ENCODE measurements around the gene FREY1. TPM values are rescaled to one million over a fixed set of nuclear protein-coding genes. Genes with fewer than 3 reads are reported as not detected.

Gene FREY1
- total and polyA plus RNA-seq, 2 of the 13 experiments (the other 11 are each of a cell fraction or from before 2014, with no cell fraction given), result 0.44 to 0.73 TPM

DNA sequence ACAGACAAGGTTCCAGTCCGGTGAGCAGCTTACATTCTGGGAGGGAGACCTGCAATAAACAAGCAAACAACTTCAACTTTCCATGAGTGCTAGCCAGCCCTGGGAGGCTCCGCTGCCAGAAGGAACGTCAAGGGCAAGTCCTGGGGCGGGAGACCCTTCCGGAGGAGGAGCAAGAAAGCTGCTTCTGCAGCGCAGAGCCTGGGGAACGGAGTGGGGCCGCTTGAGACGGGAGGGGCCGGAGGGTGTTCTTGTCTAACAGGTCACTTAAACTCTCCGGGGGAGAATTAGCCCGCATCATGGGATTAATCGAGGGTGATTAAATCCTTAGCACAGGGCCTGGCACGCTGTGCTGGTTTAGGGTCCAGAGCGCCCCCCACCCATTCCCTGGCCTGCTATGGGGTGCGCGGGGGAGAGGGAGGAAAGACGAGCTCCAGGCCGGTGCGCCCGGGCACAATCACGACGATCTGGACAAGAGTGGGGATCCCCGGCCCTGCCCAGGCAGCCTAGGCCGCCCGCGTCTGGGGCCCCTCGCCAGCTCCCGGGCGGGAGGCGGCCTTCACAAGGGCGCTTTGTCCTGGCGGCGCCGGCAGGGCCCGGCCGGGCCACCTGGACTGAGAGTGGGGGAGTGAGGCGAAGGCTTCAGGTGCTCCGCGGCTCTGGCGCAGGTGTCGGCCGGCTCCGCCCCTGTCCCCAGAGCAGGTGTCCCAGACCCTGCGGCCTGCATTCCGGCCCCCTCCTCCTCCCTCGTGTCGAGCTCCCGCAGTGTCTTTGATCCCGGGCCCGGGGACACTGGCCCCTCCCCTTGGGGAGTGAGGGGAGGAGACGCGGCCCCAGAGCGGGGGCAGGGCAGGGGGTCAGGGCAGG lies 14.7 kb upstream of the FREY1 start:
- DNase-seq (ENCODE audit: low spot score) (peak; percentile 61), ATAC-seq (peak; percentile 43), FAIRE-seq (no peak)
- Histone ChIP-seq H3K4me2 (ENCODE audit: low read depth, low read length) (peak overlapping the region; percentile 91), H3K79me2 (ENCODE audit: insufficient read depth, low read length) (peaks cover 7% of the 10 kb centered on the region), H3K36me3 (replicated peaks in 1 of 2; ENCODE audit: control insufficient read depth in 1 of 2, insufficient read depth in 2 of 2, low read length in 2 of 2) (no peaks in the 10 kb centered on the region), H3K27ac (ENCODE audit: extremely low read length, insufficient read depth, low read length) (peak overlapping the region; percentile 8), H4K20me1 (ENCODE audit: insufficient read depth, low read length) (no peaks in the 10 kb centered on the region), H3K4me3 (replicated peaks in 1 of 3; ENCODE audit: insufficient read depth in 1 of 3, low read depth in 2 of 3, low read length in 3 of 3) (peak overlapping the region; percentile 61 to 76 (median 62)), H3K4me1 (ENCODE audit: insufficient read depth, low read length) (peaks cover 33% of the 10 kb centered on the region), H3K27me3 (ENCODE audit: control insufficient read depth in 1 of 2, insufficient read depth in 2 of 2, low read length in 2 of 2) (peaks cover 0 to 1% of the 10 kb centered on the region in 2 experiments; a peak in 1 of 5 replicates), H3K9ac (ENCODE audit: insufficient read depth, low read depth, low read length) (peak overlapping the region; percentile 56), H3K9me3 (ENCODE audit: low read length) (no peaks in the 10 kb centered on the region), H2AFZ (ENCODE audit: low read length) (no peak overlapping the region)
- 19% methylated on average over 17 of the region's 54 CpGs for WGBS (ENCODE audit: low lambda C conversion rate)
- ChIA-PET CTCF (ENCODE audit: low intra/inter-chr PET ratio, low total read pairs) (no interaction called here), POLR2A (interaction anchor here (0.7 to 1.2 kb wide), 5 partner anchors 8 to 422 kb away, joined by 3 to 5 read pairs (median 3); no protein-coding TSS in a partner anchor)
- in situ Hi-C loops (cut with HindIII; ENCODE audit: extremely low pct_ligation_motif_present, low pct_unique_long_range_greater_than_20kb), result no loop called here
- intact Hi-C loops (cut with micrococcal nuclease; ENCODE audit: unreplicated experiment), result loop anchor here (5.0 kb wide), 1 partner anchor 74 kb away; the partner anchor contains the start of gene CRY2
- BruUV-seq (replicated peaks), result TSS peak; percentile 46
- TF ChIP-seq ZNF550 (CRISPR knock-in tag; IDR thresholded peaks at IDR 0.05; ENCODE audit: borderline replicate concordance) (0 out of 2 replicates have a peak, but pooled peaks have one; percentile 13), ZNF563 (CRISPR knock-in tag; IDR thresholded peaks at IDR 0.05) (no peak), RBAK (CRISPR knock-in tag; IDR thresholded peaks at IDR 0.05) (no peak), HINFP (CRISPR knock-in tag; IDR thresholded peaks at IDR 0.05; ENCODE audit: low read depth) (peak; percentile 57; the same call in 1 of the 2 replicates), ZNF383 (CRISPR knock-in tag; IDR thresholded peaks at IDR 0.05; ENCODE audit: borderline replicate concordance) (no peak), GFI1 (CRISPR knock-in tag; IDR thresholded peaks at IDR 0.05; ENCODE audit: borderline replicate concordance) (peak; percentile 67; the same call in 1 of the 2 replicates), SALL1 (CRISPR knock-in tag; IDR thresholded peaks at IDR 0.05) (peak; percentile 47), GLI4 (CRISPR knock-in tag; IDR thresholded peaks at IDR 0.05; ENCODE audit: borderline replicate concordance) (no peak), SRSF1 (optimal IDR thresholded peaks at IDR 0.05; ENCODE audit: low read depth, low read length) (peak; percentile 20), ZNF747 (CRISPR knock-in tag; IDR thresholded peaks at IDR 0.05; ENCODE audit: borderline replicate concordance) (0 out of 2 replicates have a peak, but pooled peaks have one; percentile 21), IKZF1 (IDR thresholded peaks at IDR 0.05) (no peak), ZNF652 (CRISPR knock-in tag; IDR thresholded peaks at IDR 0.05; ENCODE audit: borderline replicate concordance, low read depth) (no peak), ZNF644 (CRISPR knock-in tag; IDR thresholded peaks at IDR 0.05; ENCODE audit: low read depth) (no peak), PLRG1 (conservative IDR thresholded peaks at IDR 0.05) (no peak), MXD1 (CRISPR knock-in tag; IDR thresholded peaks at IDR 0.05) (peak; percentile 29; the same call in 1 of the 2 replicates), ZMYM3 (CRISPR knock-in tag; IDR thresholded peaks at IDR 0.05) (no peak)
- TF ChIP-seq, protein P1, sequence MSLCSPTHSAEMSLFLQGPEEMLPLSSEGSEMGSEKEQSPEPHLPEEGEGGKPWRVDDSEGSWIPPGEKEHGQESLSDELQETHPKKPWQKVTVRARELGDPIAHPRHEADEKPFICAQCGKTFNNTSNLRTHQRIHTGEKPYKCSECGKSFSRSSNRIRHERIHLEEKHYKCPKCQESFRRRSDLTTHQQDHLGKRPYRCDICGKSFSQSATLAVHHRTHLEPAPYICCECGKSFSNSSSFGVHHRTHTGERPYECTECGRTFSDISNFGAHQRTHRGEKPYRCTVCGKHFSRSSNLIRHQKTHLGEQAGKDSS (CRISPR knock-in tag; IDR thresholded peaks at IDR 0.05; ENCODE audit: borderline replicate concordance, low read depth), result no peak
- TF ChIP-seq, protein P2, sequence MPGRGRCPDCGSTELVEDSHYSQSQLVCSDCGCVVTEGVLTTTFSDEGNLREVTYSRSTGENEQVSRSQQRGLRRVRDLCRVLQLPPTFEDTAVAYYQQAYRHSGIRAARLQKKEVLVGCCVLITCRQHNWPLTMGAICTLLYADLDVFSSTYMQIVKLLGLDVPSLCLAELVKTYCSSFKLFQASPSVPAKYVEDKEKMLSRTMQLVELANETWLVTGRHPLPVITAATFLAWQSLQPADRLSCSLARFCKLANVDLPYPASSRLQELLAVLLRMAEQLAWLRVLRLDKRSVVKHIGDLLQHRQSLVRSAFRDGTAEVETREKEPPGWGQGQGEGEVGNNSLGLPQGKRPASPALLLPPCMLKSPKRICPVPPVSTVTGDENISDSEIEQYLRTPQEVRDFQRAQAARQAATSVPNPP (CRISPR knock-in tag; IDR thresholded peaks at IDR 0.05), result no peak
